ENCODE measurements around the gene FGF12. TPM values are rescaled to one million over a fixed set of nuclear protein-coding genes. Genes with fewer than 3 reads are reported as not detected.
"Not testable (repeated sequence)": the region's sequence is repeated elsewhere in the genome, so short reads cannot be mapped to it uniquely, and the experiment has no call there.

Gene FGF12
- total RNA-seq, 3 donors from 2014 or later: 0.18 TPM; not detected in 2

GRCh38 chr3:192715126-192715525 is 12.2 kb downstream of the FGF12 start:
- ATAC-seq (no peak), DNase-seq (no peak)
- H3K4me3 Mint-ChIP-seq: no peak overlapping the region
- H3K27me3 Mint-ChIP-seq (ENCODE audit: low read depth): no peaks in the 10 kb centered on the region
- H3K4me1 Mint-ChIP-seq (ENCODE audit: low read depth): no peaks in the 10 kb centered on the region
- no peaks in the 10 kb centered on the region for H3K36me3 Mint-ChIP-seq (ENCODE audit: insufficient read depth)
- peaks cover 4% of the 10 kb centered on the region for H3K9me3 Mint-ChIP-seq

DNA sequence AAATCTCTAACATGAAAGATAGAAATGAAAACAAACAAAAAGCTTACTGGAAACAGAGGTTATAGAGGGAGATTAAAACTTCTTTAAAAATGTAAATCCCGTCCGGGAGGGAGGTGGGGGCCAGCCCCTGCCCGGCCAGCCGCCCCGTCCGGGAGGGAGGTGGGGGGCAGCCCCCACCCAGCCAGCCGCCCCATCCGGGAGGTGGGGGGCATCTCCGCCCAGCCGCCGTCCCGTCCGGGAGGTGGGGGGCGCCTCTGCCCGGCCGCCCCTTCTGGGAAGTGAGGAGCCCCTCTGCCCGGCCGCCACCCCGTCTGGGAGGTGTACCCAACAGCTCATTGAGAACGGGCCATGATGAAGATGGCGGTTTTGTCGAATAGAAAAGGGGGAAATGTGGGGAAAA is 16.2 kb downstream of the FGF12 start:
- H3K9me3 Mint-ChIP-seq; H3K4me1 Mint-ChIP-seq (ENCODE audit: low read depth); DNase-seq; H3K27me3 Mint-ChIP-seq (ENCODE audit: low read depth); ATAC-seq; H3K36me3 Mint-ChIP-seq (ENCODE audit: insufficient read depth); H3K4me3 Mint-ChIP-seq: not testable (repeated sequence)

GRCh38 chr3:192710366-192710765 is 17.0 kb downstream of the FGF12 start:
- DNase-seq: no peak
- H3K27me3 Mint-ChIP-seq (ENCODE audit: low read depth): no peaks in the 10 kb centered on the region
- H3K4me1 Mint-ChIP-seq (ENCODE audit: low read depth): no peaks in the 10 kb centered on the region
- peaks cover 4% of the 10 kb centered on the region for H3K9me3 Mint-ChIP-seq
- ATAC-seq: no peak
- no peaks in the 10 kb centered on the region for H3K36me3 Mint-ChIP-seq (ENCODE audit: insufficient read depth)
- no peak overlapping the region for H3K4me3 Mint-ChIP-seq

GRCh38 chr3:192706272-192706671 is 21.1 kb downstream of the FGF12 start:
- Mint-ChIP-seq H3K4me3 (no peak overlapping the region), H3K27me3 (ENCODE audit: low read depth) (no peaks in the 10 kb centered on the region), H3K36me3 (ENCODE audit: insufficient read depth) (no peaks in the 10 kb centered on the region), H3K4me1 (ENCODE audit: low read depth) (no peaks in the 10 kb centered on the region), H3K9me3 (peaks cover 4% of the 10 kb centered on the region)
- ATAC-seq (no peak), DNase-seq (no peak)

DNA sequence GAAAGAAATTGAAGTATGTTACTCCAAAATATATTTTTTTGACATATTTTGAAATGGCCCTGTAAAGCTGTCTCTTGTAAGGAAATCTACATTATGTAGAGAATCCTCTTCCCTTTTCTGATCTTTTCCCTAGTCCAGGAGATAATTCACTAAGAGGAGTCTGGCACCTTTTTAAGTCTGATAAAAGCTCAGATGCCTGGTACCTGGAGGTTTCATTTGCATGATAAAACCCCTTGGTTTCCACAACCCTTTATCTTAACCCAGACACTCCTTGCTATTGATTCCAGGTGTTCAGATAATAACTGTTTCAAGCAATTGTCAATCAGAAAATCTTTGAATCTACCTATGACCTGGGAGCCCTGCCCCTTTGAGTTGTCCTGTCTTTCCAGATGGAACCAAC is 26.5 kb downstream of the FGF12 start:
- Mint-ChIP-seq H3K27me3 (ENCODE audit: low read depth) (no peaks in the 10 kb centered on the region), H3K4me1 (ENCODE audit: low read depth) (no peaks in the 10 kb centered on the region), H3K36me3 (ENCODE audit: insufficient read depth) (no peaks in the 10 kb centered on the region), H3K4me3 (no peak overlapping the region), H3K9me3 (no peaks in the 10 kb centered on the region)
- ATAC-seq (no peak), DNase-seq (no peak)

- no peaks in the 10 kb centered on the region for H3K9me3 Mint-ChIP-seq
- no peaks in the 10 kb centered on the region for H3K36me3 Mint-ChIP-seq (ENCODE audit: insufficient read depth)
- H3K4me3 Mint-ChIP-seq: no peak overlapping the region
- H3K27me3 Mint-ChIP-seq (ENCODE audit: low read depth): no peaks in the 10 kb centered on the region
- no peak for DNase-seq
- H3K4me1 Mint-ChIP-seq (ENCODE audit: low read depth): no peaks in the 10 kb centered on the region
- no peak for ATAC-seq
These were observed 30.3 kb downstream of the FGF12 start for GRCh38 chr3:192696943-192697587.

DNA sequence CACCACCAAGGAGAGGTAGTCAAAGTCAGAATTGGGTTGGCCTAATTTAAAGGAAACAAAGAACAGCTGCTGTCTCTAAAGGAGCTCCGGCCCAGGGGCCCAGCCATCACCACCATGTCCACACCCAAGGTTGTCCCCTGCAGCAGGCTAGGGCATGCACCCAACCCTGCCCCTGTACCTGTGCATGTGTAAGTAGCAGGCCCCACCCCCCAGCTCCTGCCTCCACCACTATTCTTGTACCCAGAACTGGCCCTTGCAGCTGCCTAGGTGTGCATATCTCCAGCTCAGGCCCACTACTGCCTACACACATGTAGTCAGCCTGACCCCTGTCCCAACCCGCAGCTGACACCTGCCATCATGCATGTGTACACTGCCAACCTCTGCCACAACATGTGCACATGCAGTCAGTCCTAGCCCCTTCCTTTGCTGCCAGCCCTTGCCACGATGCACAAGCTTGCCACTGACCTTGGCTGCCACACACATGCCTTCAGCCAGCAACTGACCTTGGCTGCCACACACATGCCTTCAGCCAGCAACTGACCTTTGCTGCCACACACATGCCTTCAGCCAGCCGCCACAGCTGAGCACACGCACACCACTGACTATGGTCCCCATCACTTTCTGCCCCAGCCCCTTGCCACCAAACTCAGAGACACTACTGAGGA is 39.7 kb downstream of the FGF12 start:
- DNase-seq (no peak), ATAC-seq (no peak)
- Mint-ChIP-seq H3K4me3 (no peak overlapping the region), H3K9me3 (peaks cover 14% of the 10 kb centered on the region), H3K36me3 (ENCODE audit: insufficient read depth) (no peaks in the 10 kb centered on the region), H3K4me1 (ENCODE audit: low read depth) (no peaks in the 10 kb centered on the region), H3K27me3 (ENCODE audit: low read depth) (peaks cover 7% of the 10 kb centered on the region)

- DNase-seq (no peak), ATAC-seq (no peak)
- Mint-ChIP-seq H3K4me1 (ENCODE audit: low read depth) (no peaks in the 10 kb centered on the region), H3K4me3 (no peak overlapping the region), H3K9me3 (peaks cover 14% of the 10 kb centered on the region), H3K36me3 (ENCODE audit: insufficient read depth) (no peaks in the 10 kb centered on the region), H3K27me3 (ENCODE audit: low read depth) (peaks cover 7% of the 10 kb centered on the region)
These were observed 41.5 kb downstream of the FGF12 start for GRCh38 chr3:192685801-192686200.

GRCh38 chr3:192684151-192684550 is 43.2 kb downstream of the FGF12 start:
- Mint-ChIP-seq H3K9me3 (peaks cover 6% of the 10 kb centered on the region), H3K36me3 (ENCODE audit: insufficient read depth) (no peaks in the 10 kb centered on the region), H3K4me3 (no peak overlapping the region), H3K27me3 (ENCODE audit: low read depth) (peaks cover 7% of the 10 kb centered on the region), H3K4me1 (ENCODE audit: low read depth) (no peaks in the 10 kb centered on the region)
- ATAC-seq: no peak
- DNase-seq: no peak

GRCh38 chr3:192675958-192676649 is 51.2 kb downstream of the FGF12 start:
- ATAC-seq (peak; percentile 72 to 79), DNase-seq (no peak)
- H3K4me3 Mint-ChIP-seq: no peak overlapping the region
- H3K27me3 Mint-ChIP-seq (ENCODE audit: low read depth): no peaks in the 10 kb centered on the region
- H3K9me3 Mint-ChIP-seq: no peaks in the 10 kb centered on the region
- peaks cover 3% of the 10 kb centered on the region for H3K4me1 Mint-ChIP-seq (ENCODE audit: low read depth)
- no peaks in the 10 kb centered on the region for H3K36me3 Mint-ChIP-seq (ENCODE audit: insufficient read depth)

DNA sequence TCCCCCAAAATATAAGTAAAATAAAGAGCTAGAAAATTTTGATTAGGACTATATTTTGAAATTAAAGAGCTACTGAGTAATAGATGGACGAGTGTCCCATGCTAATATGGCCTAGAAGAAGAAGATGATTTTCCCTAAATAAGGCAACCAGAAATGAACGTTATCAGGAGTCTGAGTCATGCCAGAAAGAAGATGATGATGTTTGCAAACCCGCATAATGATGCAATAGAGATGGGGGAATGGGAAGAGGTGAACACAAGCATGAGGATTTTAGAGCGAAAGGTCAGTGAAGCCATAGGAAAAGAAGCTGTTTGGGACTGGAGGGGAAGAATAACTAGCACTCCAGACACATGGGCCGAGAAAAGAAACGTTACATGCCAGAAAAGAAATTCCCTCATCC is 71.7 kb downstream of the FGF12 start:
- no peak overlapping the region for H3K4me3 Mint-ChIP-seq
- ATAC-seq (no peak), DNase-seq (no peak)
- no peaks in the 10 kb centered on the region for H3K9me3 Mint-ChIP-seq
- peaks cover 2% of the 10 kb centered on the region for H3K27me3 Mint-ChIP-seq (ENCODE audit: low read depth)
- H3K36me3 Mint-ChIP-seq (ENCODE audit: insufficient read depth): no peaks in the 10 kb centered on the region
- H3K4me1 Mint-ChIP-seq (ENCODE audit: low read depth): no peaks in the 10 kb centered on the region

DNA sequence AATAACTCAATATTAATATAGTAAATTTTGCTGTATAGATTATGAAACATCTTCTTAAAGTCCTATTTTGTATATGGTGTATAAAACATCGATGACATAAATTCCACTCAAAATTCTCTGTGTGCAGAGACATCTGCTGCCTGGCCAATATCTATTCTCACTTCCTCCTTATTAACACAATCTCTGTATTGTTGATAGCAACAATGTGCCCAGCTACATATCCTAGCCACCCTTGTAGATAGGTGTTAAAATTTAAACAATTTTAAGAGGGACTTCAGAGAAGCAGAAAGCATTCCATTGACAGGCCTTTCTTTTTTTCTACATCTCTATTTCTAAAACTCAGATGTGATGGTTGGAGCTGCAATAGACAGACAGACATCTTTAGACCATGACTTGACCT is 72.3 kb downstream of the FGF12 start:
- Mint-ChIP-seq H3K36me3 (ENCODE audit: insufficient read depth) (no peaks in the 10 kb centered on the region), H3K4me3 (no peak overlapping the region), H3K27me3 (ENCODE audit: low read depth) (peaks cover 2% of the 10 kb centered on the region), H3K4me1 (ENCODE audit: low read depth) (no peaks in the 10 kb centered on the region), H3K9me3 (no peaks in the 10 kb centered on the region)
- ATAC-seq: no peak
- no peak for DNase-seq

DNA sequence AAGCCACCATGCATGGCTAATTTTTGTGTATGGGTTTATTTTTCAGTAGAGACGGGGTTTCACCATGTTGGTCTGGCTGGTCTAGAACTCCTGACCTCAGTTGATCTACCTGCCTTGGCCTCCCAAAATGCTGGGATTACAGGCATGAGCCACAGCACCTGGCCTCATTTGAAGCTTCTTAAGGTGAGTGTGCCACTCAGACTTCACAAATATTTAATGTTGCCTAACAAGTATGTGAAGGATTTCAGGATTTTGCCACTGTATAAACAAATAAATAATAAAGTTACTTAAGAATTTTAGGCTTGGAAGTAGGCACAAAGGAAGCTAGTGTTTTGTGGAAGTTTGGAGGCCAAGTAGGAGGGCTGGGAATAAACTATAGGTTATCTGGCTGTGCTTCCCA is 73.5 kb downstream of the FGF12 start:
- DNase-seq (no peak), ATAC-seq (no peak)
- Mint-ChIP-seq H3K36me3 (ENCODE audit: insufficient read depth) (no peaks in the 10 kb centered on the region), H3K9me3 (no peaks in the 10 kb centered on the region), H3K4me1 (ENCODE audit: low read depth) (no peaks in the 10 kb centered on the region), H3K4me3 (no peak overlapping the region), H3K27me3 (ENCODE audit: low read depth) (peaks cover 2% of the 10 kb centered on the region)

DNA sequence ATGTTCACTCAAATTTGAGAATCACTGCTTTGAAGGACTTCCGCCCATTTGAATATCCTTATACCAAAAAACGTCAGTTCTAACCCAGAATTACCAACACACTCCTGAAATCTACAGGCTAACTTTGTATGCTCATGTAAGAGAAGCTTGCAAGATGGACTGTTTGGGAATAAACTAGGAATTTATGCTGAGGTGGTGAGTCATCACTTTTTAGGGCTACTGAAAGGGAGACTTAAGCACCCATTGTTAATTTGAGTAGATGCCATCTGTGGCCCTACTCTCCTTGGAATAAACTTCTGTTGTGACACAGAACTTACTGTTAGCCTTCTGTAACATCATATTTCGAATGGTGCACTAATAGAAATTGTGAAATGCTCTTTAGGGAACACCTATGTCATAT is 74.6 kb downstream of the FGF12 start:
- ATAC-seq (no peak), DNase-seq (no peak)
- no peaks in the 10 kb centered on the region for H3K36me3 Mint-ChIP-seq (ENCODE audit: insufficient read depth)
- no peak overlapping the region for H3K4me3 Mint-ChIP-seq
- H3K9me3 Mint-ChIP-seq: no peaks in the 10 kb centered on the region
- peaks cover 2% of the 10 kb centered on the region for H3K27me3 Mint-ChIP-seq (ENCODE audit: low read depth)
- no peaks in the 10 kb centered on the region for H3K4me1 Mint-ChIP-seq (ENCODE audit: low read depth)

Data from activated T-cell treated with anti-CD3 and anti-CD28 coated beads, Interleukin-2, amount 50 U/mL, for 4 hours (primary cell).